ENCODE results near the gene ST3GAL6. TPM values are rescaled to one million over a fixed set of nuclear protein-coding genes. Genes with fewer than 3 reads are reported as not detected.

The ST3GAL6 gene
- total and polyA plus RNA-seq, 9 of the 15 experiments (the other 6 are each of a cell fraction or from before 2014, with no cell fraction given) = 0.14 TPM; not detected in 8

DNA sequence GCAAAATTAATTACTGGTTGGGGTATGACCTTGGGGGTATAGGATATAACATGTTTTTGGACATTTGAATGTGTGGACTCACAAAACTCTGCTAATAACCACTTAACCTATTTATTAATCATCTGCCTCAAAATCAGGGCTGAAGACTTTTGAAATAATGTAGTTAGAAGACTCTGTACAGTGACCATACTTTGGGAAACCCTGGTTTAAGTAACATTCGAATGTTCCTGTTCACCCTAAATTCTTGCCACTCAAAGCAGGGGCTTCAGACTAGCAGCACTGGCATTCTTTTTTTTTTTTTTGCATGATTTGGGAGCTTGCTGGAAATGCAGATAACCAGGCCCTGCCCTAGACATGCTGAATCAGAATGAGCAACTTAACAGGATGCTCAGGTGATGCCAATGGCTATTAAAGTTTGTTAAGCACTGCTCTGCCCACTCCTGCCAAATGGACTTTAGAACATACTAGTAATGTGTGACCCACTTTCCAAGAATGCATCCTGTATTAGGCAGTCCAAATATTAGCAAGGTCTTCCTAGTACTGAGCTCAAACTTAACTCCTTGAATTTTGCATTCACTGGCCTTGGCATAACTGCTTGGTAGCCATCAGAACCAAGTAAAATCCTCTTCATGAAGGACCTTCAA, 12.7 kb upstream of the ST3GAL6 start:
- intact Hi-C loops (cut with micrococcal nuclease) = no loop called here
- Histone ChIP-seq H3K4me1 (replicated peaks in 1 of 2; ENCODE audit: control insufficient read depth in 2 of 2, insufficient read depth in 2 of 2, low read length in 2 of 2) (no peaks in the 10 kb centered on the region), H3K9ac (ENCODE audit: insufficient read depth in 1 of 2, low read depth in 2 of 2, low read length in 2 of 2) (no peak overlapping the region), H3K36me3 (ENCODE audit: control insufficient read depth, insufficient read depth, low read length) (no peaks in the 10 kb centered on the region), H4K20me1 (replicated peaks; ENCODE audit: control insufficient read depth, insufficient read depth, low read length) (no peaks in the 10 kb centered on the region), H3K9me3 (replicated peaks; ENCODE audit: control insufficient read depth, insufficient read depth, low read depth, low read length) (no peaks in the 10 kb centered on the region), H3K4me3 (no peak overlapping the region), H3K79me2 (ENCODE audit: control insufficient read depth, insufficient read depth, low read length) (no peaks in the 10 kb centered on the region), H2AFZ (ENCODE audit: low read depth, low read length) (no peak overlapping the region), H3K4me2 (ENCODE audit: insufficient read depth, low read length) (no peak overlapping the region), H3K9me1 (ENCODE audit: control insufficient read depth, insufficient read depth, low read length) (no peaks in the 10 kb centered on the region), H3K27ac (ENCODE audit: extremely low read depth, low read depth, low read length) (no peak overlapping the region), H3K27me3 (ENCODE audit: control insufficient read depth in 2 of 2, insufficient read depth in 2 of 2, low read length in 2 of 2) (no peaks in the 10 kb centered on the region)
- CTCF ChIA-PET (ENCODE audit: low intra/inter-chr PET ratio) = no interaction called here
- in situ Hi-C loops (cut with MboI) = no loop called here
- WGBS (ENCODE audit: insufficient coverage, low coverage, missing lambda C conversion rate) = 0% methylated on average over 1 of the region's 1 CpG
- POLR2A ChIA-PET = interaction anchor here (0.6 to 0.8 kb wide), 2 partner anchors 15 to 181 kb away, joined by 3 to 4 read pairs; no protein-coding TSS in a partner anchor
- no TSS peak for BruUV-seq (replicated peaks)
- DNase-seq (ENCODE audit: extremely low read depth in 1 of 4, low spot score in 3 of 4) = no peak
- no peak for FAIRE-seq
- no peak for ATAC-seq
- TF ChIP-seq ID3 (CRISPR knock-in tag; IDR thresholded peaks at IDR 0.05) (no peak), ID3 (tag; IDR thresholded peaks at IDR 0.05) (no peak), GABPA (tag; conservative IDR thresholded peaks at IDR 0.05; ENCODE audit: low read depth) (no peak), DACH1 (IDR thresholded peaks at IDR 0.05; ENCODE audit: partially characterized antibody) (no peak), CTCF (IDR thresholded peaks at IDR 0.05 in 2 of 3, conservative IDR thresholded peaks at IDR 0.05 in 1 of 3; ENCODE audit: insufficient read depth in 2 of 3, low read depth in 1 of 3, low read length in 3 of 3) (no peak), ILF3 (IDR thresholded peaks at IDR 0.05; ENCODE audit: borderline replicate concordance) (no peak), CHD1 (IDR thresholded peaks at IDR 0.05; ENCODE audit: low read length) (no peak), ZEB2 (IDR thresholded peaks at IDR 0.05) (no peak), TAF7 (tag; IDR thresholded peaks at IDR 0.05) (no peak), FOXJ3 (CRISPR knock-in tag; IDR thresholded peaks at IDR 0.05) (no peak), KDM1A (IDR thresholded peaks at IDR 0.05) (no peak), TRIM24 (IDR thresholded peaks at IDR 0.05) (no peak), TBP (optimal IDR thresholded peaks at IDR 0.05; ENCODE audit: low read depth, low read length) (no peak)
- TF ChIP-seq, protein P1, sequence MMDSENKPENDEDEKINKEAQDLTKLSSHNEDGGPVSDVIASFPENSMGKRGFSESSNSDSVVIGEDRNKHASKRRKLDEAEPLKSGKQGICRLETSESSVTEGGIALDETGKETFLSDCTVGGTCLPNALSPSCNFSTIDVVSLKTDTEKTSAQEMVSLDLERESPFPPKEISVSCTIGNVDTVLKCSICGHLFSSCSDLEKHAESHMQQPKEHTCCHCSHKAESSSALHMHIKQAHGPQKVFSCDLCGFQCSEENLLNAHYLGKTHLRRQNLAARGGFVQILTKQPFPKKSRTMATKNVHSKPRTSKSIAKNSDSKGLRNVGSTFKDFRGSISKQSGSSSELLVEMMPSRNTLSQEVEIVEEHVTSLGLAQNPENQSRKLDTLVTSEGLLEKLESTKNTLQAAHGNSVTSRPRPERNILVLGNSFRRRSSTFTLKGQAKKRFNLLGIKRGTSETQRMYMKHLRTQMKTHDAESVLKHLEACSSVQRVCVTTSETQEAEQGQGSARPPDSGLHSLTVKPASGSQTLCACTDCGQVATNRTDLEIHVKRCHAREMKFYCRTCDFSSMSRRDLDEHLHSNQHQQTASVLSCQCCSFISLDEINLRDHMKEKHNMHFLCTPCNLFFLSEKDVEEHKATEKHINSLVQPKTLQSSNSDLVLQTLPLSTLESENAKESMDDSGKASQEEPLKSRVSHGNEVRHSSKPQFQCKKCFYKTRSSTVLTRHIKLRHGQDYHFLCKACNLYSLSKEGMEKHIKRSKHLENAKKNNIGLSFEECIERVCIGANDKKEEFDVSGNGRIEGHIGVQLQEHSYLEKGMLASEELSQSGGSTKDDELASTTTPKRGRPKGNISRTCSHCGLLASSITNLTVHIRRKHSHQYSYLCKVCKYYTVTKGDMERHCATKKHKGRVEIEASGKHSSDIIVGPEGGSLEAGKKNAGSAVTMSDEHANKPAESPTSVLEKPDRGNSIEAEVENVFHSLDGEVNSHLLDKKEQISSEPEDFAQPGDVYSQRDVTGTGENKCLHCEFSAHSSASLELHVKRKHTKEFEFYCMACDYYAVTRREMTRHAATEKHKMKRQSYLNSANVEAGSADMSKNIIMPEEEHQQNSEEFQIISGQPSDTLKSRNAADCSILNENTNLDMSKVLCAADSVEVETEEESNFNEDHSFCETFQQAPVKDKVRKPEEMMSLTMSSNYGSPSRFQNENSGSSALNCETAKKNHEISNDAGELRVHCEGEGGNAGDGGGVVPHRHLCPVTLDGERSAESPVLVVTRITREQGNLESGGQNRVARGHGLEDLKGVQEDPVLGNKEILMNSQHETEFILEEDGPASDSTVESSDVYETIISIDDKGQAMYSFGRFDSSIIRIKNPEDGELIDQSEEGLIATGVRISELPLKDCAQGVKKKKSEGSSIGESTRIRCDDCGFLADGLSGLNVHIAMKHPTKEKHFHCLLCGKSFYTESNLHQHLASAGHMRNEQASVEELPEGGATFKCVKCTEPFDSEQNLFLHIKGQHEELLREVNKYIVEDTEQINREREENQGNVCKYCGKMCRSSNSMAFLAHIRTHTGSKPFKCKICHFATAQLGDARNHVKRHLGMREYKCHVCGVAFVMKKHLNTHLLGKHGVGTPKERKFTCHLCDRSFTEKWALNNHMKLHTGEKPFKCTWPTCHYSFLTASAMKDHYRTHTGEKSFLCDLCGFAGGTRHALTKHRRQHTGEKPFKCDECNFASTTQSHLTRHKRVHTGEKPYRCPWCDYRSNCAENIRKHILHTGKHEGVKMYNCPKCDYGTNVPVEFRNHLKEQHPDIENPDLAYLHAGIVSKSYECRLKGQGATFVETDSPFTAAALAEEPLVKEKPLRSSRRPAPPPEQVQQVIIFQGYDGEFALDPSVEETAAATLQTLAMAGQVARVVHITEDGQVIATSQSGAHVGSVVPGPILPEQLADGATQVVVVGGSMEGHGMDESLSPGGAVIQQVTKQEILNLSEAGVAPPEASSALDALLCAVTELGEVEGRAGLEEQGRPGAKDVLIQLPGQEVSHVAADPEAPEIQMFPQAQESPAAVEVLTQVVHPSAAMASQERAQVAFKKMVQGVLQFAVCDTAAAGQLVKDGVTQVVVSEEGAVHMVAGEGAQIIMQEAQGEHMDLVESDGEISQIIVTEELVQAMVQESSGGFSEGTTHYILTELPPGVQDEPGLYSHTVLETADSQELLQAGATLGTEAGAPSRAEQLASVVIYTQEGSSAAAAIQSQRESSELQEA (IDR thresholded peaks at IDR 0.05; ENCODE audit: low read depth) = no peak

Data from K562 (cell line).